GM19238 (cell line): Measurements from ENCODE around the gene DOK5.

Source experiments
- DNase-seq: peaks from one replicate; pipeline ENCODE4 v3.0.0; 2011; ENCODE audit warnings: low spot score; ENCODE audit not compliant: insufficient read length

The DOK5 gene

DNA sequence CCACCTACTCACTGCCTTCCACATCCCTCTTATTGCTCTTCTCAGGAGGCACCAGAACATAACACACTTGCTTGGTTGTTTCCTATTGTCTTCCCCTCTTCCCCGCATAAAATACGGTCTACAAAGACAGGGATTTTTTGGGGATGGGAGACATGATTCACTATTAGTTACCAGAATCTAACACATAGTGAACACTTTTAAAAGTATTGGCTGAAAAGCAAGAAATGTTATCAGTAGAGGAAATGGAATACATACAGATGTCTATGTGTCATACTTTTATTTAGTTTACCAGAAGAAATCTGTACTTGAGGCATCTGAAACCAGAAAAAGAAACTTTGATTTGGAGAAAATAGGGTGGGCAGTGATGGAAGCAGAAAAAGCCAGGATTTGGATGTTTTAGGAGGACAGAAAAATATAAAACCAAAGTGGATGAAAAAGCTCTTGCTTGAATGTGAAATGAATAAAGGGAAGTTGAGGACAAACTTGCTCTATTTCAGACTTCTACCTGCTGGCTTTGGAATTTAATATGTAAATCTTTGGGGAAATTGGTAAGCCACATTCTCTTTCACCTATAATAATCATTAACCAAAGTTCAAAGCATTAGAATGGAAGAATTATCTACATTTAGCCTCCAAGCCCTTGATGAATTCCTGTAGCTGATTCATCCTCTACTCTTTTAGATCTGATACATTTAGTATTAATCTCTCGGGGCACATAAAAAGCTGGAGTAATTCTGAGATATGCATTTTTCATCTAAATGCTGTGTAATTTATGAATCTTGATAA is 82.6 kb downstream of the DOK5 start:
- no peak for DNase-seq

DNA sequence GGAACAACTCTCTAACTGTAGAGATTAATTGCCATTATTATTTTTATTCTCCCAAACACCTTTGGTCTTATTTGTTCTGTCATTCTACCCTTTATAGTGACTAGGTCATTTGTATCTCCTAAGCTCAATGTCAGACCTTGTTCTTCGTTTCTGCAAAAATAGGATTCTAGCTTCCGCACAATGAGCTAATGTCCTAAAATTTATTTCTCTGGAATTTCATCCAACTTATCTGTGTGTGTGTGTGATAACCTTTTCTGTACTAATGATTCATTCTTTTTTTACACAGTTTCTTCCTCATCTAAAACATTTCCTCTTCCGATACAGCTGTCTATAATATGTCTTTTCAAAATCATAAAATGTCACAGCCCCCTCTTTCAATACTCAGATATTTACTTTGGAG is 84.5 kb downstream of the DOK5 start:
- no peak for DNase-seq

DNA sequence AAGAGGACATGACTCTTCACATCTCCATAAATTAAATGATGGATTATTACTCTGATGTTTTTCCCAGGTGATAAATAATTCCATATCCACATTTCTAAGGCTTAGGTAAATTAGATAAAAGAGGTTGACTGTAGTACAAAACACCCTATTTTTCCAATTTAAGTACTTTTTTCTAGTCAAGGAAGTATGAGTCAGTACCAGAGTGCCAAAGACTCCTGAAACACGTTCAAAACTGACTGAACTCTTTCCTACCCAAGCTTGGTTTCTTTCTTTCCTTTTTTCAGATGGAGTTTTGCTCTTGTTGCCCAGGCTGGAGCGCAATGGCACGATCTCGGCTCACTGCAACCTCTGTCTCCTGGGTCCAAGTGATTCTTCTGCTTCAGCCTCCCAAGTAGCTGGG is 85.0 kb downstream of the DOK5 start:
- DNase-seq = no peak

DNA sequence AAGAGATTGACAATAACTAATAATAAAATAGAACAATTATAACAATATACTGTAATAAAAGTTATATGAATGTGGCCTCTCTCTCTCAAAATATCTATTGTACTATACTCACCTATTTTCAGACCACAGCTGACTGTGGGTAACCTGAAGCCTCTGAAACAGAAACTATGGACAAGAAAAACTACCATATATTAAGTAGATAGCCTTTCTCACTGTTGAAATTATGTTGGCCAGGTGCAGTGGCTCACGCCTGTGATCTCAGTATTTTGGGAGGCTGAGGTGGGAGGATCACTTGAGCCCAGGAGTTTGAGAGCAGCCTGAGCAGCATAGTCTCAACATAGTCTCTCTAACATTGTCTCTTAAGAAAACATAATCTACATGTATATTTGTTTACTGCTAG is 89.9 kb downstream of the DOK5 start:
- DNase-seq = no peak

DNA sequence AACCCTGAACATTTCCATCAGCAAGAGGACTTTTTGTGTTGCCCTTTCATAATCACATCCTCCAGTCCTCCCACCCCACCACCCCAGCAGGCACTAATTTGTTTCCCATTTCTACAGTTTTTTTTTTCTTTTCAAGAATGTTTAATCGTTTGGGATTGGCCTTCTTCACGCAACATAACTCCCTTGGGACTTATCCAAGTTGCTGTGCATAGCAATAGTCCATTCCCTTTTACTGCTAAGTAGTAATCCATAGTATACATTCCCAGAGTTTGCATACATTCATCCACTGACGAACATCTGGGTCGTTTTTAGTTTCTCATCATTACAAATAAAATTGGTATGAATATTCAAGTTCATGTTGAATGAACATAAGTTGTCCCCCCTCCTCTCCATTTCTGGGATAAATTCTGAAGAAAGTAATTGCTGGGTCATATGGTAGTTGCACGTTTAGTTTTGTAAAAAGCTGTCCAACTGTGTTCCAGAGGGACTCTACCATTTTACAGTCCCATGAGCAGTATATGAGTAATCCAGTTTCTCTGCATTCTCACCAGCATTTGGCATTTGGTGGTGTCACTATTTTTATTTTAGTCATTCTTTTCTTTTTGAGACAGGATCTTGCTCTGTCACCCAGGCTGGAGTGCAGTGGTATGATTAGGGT is 90.8 kb downstream of the DOK5 start:
- no peak for DNase-seq

DNA sequence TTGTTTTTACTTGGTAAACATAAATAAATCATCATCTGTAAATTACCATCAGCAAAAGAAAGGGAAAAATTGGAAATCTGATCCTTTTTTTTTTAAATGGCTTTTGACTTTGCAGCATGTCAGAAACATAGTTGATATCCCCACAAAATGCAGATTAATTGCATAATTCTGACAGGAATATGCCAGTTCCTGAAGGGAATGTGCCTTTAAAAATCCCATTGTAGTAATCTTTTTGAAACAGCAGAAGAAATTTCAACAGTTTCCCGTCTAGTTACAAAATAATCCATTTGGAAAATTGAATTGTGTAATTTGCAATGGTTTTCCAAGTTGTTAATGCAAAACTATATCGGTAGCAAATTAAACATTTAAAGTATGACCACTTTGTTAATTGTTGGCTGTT is 95.2 kb downstream of the DOK5 start:
- no peak for DNase-seq

DNA sequence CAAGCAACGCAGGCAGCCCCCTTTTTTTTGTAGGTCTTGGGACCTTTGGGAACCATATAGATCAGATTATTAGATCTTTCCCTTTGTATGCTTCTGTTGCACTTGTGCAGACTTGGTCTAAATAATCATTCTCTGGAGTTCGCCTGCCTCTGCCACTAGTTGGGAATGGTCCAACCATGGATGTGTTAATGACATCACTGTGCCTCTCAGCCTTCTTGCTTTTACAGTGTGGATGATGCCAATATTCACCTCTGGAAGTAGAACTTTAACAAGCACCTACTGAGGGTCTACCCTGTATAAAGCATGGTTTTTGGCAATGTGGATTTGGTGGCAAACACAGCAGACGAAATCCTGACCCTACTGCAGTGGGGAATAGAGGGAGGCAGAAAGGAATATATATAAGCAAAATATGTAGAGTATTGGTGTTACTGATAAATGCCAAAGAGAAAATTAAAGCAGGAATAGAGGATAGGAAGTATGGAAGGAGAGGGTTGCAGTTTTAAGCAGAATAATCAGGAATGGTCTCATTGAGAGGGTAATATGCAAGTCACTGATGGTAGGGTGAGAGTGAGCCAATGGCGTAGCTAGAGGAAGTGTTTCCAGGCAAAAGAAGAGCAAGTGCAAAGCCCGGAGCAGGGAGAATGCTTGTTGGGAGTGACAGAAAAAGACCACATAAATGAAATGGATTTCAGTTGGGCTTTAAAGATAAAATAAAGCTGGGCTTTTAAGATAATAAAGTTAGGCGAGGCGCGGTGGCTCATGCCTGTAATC is 97.5 kb downstream of the DOK5 start:
- no peak for DNase-seq

DNA sequence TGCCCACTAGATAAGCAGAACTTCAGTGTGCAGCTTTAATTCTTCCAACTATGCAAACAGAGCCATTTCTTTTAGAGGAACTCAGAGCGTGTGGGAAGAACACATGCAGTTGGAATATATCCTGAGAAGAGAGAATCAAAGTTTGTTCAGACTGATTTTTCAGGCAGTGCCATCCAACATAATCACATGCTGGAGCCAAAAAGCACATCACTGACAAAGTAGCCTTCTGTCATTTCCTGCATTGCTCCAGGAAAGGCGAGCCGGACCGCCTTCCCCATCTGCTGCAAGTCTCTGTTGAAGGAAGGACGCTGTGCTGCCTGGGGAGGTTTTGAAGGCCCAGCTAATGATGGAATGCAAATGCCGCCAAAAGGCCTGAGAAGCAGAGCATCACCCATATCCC is 98.4 kb downstream of the DOK5 start:
- no peak for DNase-seq

DNA sequence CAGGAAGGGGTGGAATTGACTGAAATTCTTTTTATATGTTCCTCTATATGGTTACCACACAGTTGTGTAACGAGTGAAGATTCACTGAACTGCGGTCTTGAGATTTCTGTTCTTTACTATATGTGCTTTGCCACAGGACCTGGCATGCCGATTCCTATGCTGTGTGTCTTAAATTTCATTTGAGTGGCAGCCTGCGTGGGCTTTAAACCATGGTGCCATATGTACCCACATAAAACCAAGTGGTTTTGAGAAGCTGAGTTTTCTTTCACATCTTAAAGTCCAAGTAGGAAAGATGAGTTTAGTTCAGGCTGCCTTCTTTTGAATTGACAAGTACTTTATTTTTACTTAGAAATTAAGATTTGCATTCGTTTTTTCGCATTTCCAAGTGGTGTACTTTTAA is 101.1 kb downstream of the DOK5 start:
- no peak for DNase-seq

DNA sequence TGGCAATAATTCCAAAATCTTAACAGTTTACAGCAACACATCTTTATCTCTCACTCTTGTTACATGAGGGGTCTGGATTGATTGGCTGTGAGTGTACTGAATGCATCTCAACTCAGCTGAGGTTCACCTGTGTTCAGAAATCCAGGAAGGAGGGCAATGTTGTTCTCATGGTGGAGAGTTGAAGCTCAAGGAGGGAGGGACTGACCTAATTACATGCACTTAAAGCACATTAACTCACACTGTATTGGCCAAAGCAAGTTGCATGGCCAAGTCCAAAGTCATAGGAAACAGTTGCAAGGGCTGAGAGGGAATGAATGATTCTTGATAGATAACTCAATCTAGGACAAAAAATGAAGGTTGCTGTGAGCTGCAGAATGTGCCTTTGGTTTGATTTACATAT is 102.2 kb downstream of the DOK5 start:
- no peak for DNase-seq

DNA sequence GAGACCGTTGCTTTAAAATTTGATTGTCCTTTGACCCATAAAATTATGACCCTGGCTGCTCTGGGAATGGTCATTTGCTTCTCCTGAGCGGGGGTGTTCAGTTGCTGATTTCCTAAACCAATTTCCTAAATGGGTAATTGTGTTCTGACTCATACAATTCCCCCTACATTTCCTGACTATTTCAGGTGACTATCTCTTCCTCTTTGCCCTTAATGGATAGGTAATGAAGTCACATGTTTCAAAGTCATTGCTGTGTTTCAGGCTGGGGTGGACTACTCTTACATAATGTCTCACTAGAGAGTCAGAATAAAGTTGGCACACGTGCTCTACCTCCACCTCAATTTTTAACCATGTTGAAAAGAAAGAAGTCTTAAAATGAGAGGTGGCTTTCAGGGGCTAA is 109.8 kb downstream of the DOK5 start:
- no peak for DNase-seq

DNA sequence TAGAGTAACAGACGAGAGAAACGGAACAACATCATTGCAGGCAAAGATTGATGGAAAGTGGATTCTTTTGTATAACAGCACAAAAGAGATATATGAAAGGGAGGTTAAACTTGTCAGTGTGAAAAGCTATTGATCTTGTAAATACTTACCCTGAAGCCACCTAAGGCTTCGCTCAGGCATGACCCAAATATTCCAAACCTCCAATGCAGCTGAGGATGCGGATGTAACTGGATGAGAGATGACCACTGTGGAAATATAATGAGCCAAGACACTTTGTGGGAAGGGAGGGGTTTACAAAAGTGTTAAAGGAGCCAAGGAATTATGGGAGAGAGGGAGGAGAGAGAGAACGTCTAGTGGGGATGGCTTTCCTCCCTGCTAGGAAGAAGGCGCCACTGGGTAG is 112.0 kb downstream of the DOK5 start:
- DNase-seq = no peak

DNA sequence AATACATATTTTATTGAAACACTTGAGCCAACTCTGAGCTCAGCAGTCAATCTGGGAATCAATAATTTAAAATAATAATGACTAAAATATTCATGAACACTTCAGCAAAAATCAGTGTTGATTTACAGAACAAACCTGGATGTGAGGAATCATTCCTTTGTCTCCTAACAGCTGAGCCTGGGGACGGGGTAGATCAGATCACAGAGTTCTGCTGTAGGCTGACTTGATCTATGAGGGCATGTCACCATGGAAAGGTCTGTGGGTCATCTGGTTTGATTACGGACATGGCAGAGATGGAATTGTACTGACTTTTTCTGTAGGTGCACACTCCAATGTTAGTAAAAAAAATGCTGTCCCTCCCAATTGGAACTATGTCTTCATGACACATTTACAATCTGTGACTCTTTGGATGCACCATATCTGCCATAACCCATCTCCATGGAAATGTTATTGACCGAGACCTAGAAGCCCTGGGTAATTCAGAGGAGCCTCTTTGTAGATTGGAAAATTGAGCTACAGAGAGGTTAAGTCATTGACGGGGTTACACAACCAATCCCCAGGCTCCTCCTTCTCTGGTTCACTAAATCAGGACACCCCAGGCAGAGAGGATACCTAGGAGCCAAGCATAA is 114.1 kb downstream of the DOK5 start:
- no peak for DNase-seq

DNA sequence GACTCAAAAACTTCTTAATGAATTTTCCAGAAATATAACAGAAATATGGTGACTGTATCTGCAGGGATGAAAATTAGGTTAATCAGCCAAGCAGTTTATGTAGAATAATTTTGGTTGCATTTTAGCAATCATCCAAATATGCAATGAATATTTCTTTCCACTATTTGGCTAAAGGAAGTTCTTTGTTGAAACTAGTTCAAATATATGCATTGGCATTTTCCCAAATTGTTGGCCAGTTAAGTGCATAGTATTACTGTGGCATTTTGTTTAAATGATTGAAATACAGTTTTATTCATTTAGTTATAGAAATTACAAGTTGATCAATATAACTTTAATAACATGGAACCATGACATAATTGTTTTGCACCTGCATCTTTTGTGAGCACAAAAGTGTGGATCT is 115.5 kb downstream of the DOK5 start:
- no peak for DNase-seq

DNA sequence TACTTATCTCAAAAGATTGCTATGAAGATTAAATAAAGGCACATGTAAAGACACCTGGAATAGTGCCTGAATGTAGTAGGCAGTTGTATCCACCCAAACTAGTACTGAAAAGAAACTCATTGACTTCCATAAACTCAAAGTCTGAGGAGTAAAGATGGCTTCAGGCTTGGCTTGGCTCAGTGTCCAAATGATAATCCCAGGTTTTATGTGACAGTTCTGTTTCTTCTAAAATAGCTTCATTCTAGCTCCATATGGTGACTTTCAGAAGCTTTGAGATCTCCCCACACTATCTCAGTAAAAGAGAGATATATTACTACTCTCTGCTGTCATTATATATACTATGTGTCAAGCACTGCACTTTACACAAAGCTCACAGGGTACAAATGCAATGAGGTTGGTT is 121.3 kb downstream of the DOK5 start:
- no peak for DNase-seq

DNA sequence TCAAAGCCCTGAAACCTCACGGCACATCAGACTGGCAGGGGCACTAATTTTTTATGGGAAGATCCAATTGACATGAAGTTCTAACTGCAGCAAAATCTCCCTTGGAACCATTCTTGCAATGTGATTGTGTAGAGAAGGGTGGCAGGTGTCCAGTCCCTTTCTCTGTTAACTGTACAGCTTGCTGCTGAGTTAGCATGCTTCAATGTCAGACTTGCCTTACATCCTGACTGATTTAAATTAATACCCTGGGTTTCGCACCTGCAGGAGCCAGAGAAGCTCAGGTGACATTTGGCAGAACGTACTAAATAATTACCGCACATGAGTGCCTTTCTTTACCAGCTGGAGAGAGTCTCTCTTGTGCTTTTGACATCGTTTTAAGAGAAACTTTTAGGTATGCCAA is 123.0 kb downstream of the DOK5 start:
- DNase-seq = no peak

DNA sequence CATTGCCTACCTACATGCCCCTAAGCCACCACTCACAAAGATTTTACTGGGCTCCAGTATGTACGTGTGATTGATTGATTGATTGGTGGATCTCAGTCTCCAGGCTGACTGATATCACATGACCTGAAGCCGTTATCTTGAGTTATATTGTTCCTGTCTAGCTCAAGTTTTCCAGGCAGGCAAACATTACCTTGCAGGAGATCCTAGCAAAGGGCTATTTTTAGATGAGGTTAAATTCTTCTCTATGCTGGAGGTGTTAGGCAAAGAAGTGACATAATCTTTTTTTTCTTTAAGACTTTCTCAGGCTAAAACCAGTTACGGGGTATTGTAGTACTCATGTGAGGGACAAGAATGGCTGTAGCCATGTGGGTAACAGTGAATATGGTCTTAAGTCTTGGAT is 125.2 kb downstream of the DOK5 start:
- DNase-seq = no peak

DNA sequence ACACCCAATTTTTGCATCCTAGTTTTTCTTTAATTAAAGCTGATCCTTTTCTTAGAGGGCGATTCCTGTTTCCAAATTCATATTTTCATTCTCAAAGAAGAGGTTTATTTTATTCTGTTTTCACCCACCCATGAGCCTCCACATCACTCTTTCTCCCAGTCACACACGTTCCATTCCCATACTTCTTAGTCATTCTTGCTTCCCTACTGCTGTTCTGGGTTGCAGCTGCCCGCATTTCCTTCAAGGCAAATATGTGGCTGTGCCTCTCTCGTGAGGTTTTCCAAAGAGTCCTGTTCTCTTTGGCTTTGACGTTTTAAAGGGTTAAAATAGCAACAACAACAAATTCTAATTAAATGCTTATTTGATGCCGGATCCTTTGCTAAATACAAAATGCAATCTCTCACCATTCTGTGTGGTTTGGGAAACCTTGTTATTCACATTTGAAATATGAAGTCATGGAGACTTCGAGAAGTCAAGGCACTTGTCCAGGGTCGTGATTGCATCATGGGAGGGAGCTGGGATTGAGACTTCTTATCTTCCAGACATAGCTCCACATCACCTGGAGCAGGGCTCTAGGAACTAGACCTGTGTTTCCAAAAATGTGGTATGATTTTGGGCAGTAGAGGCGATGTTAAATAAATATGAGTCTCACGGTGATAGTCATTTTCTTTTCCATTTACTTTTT is 126.6 kb downstream of the DOK5 start:
- no peak for DNase-seq

DNA sequence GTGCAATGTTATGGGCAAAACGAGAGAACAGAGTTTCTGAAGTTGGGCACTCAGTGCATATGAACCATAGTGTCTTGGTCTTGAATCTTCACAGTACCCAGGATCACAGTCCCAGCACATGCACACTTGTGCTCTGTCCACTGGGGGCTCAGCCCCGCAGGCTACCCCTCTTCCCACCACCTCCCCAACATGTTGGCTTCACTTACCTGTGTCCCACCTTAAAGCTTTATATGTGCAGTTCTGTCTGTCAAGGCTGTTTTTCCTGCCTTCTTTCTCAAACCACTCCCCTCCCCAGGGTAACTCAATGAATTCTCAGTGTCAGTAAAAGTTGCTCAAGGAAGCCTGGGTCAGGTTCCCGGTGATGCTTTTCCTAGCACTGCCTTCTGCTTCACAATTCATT is 129.9 kb downstream of the DOK5 start:
- no peak for DNase-seq

DNA sequence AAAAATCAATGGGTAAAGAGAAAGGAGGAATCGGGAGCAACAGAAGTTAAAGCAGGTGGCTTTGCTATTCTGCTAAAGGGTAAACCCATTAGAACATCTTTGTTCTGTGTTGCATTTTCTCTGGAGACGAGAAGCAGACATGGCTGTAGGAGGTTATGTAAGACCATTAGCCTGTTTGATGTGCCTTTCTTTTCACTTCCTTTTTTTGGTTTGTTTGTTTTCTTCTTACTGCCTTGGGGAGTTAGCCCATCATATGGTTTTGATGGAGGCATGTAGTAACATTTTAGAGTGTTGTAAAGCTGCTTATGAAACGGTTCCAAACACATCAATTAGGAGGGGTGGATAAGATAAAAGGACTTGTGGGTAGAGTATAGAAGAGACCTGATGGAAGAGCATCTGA is 131.0 kb downstream of the DOK5 start:
- no peak for DNase-seq

DNA sequence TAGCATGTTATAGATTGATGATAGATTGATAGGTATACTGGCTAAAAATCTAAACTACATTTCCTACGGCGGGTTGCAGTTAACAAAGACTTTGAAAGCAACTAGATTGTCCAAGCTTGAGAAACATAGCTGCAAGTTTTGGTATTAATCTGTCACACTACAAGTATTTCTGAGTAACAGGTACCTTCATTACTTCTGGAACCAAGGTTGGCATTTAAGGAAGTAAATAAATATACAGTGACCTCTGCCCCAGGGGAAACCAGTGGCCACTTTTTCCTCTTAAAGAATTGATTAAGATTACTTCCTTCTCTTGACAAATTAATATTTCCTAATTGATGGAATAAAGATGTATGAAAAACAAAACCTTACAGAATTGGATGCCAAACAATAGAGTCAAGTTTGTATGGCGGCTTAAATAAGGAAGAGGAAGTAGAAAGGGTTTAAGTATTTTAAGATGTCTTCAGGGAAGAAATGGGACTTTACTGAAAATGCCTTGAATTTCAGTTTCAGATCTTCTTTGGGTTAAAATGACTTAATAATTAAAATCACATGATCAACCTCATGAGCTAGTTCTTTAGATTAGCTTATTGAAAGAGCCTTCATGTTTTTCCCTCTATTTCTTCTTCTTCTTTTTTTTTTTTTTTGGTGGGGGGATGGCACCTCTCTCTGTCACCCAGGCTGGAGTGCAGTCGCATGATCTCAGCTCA is 132.8 kb downstream of the DOK5 start:
- no peak for DNase-seq
